ENCODE results near the gene EIF3J. TPM values are rescaled to one million over a fixed set of nuclear protein-coding genes. Genes with fewer than 3 reads are reported as not detected.

The EIF3J gene
- total and polyA plus RNA-seq, 2 experiments from 2014 or later: 33.9 to 46.4 TPM

DNA sequence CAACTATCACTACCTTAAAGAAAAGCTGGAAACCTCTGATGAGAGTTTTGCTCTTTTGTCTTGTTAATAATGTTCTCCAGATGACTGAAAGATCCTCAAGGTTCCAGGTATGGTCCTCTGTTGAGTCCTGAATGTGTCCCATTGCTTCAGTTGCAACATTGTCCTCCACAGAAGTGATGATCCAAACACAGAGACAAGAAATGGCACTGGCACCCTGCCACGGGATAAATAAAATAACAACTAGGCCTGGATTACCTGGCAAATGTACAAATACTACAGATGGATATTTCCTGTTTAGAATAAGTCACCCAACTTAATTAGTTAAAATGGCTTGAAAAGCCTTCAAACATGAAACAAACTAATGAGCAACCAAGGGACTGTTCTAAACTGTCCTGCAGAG lies 58.3 kb downstream of the EIF3J start:
- Histone ChIP-seq H3K4me1 (ENCODE audit: insufficient read depth) (no peaks in the 10 kb centered on the region), H4K20me1 (ENCODE audit: insufficient read depth, poor library complexity, severe bottlenecking) (no peaks in the 10 kb centered on the region), H3K36me3 (replicated peaks; ENCODE audit: insufficient read depth, low read depth) (peaks cover 2% of the 10 kb centered on the region), H2AFZ (no peak overlapping the region), H3K79me2 (no peaks in the 10 kb centered on the region), H3K27ac (no peak overlapping the region), H3K27me3 (no peaks in the 10 kb centered on the region), H3K9me2 (replicated peaks; ENCODE audit: insufficient read depth) (no peaks in the 10 kb centered on the region), H3K4me3 (no peak overlapping the region), H3K9me3 (ENCODE audit: low read depth) (no peaks in the 10 kb centered on the region), H3K4me2 (no peak overlapping the region)
- 87% methylated on average over 1 of the region's 1 CpG for WGBS (ENCODE audit: low lambda C conversion rate, missing lambda C conversion rate)
- no peak for DNase-seq (ENCODE audit: low spot score)
- TF ChIP-seq EZH2 (IDR thresholded peaks at IDR 0.05; ENCODE audit: borderline replicate concordance) (no peak), EZH2phosphoT487 (IDR thresholded peaks at IDR 0.05; ENCODE audit: low read depth, severe bottlenecking, unreplicated experiment) (no peak)
- TF ChIP-seq, protein P1, sequence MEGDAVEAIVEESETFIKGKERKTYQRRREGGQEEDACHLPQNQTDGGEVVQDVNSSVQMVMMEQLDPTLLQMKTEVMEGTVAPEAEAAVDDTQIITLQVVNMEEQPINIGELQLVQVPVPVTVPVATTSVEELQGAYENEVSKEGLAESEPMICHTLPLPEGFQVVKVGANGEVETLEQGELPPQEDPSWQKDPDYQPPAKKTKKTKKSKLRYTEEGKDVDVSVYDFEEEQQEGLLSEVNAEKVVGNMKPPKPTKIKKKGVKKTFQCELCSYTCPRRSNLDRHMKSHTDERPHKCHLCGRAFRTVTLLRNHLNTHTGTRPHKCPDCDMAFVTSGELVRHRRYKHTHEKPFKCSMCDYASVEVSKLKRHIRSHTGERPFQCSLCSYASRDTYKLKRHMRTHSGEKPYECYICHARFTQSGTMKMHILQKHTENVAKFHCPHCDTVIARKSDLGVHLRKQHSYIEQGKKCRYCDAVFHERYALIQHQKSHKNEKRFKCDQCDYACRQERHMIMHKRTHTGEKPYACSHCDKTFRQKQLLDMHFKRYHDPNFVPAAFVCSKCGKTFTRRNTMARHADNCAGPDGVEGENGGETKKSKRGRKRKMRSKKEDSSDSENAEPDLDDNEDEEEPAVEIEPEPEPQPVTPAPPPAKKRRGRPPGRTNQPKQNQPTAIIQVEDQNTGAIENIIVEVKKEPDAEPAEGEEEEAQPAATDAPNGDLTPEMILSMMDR (IDR thresholded peaks at IDR 0.05; ENCODE audit: poor library complexity): no peak

DNA sequence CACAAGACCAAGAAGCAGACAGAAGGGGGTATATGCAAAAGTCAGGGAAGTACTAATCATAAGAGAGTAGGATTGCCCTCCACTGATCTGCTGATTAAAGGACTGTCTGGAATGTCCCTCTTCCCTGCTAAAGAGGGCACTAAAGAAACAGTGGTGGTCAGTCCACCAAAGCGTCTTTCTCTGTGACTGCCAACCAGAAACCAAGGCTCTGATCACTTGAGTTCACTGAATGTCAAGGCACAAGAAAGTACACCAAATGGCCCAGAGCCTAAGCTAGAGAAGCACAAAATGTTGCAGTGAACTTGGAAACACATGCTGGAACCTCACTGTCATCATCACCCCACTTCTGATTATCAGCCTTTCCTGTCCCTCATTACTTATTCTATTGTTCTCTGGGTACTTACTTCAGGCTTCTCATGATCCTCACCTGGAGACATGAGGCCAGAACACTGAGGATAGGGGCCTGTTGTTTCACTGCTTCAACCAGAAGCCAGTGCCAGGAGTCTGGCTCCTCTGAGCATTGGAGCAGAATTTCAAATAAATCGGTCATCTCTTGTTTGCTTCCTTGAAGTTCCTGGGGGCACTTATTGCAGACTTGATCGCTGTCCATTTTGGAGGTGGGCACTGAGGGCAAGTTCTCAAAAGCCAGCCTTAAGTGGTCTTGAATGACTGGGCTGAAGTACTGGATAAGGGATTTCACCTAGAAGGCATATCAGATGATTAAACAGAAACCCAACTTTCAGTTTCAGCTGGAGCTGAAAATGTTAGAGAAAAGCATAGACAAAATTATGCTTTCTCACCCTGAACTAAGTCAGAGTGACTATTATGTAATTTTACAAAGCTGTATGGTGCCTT lies 58.9 kb downstream of the EIF3J start:
- H3K9me2 ChIP-seq (replicated peaks; ENCODE audit: insufficient read depth): no peaks in the 10 kb centered on the region
- DNase-seq (ENCODE audit: low spot score): no peak
- no peaks in the 10 kb centered on the region for H3K27me3 ChIP-seq
- no peak overlapping the region for H3K4me3 ChIP-seq
- H3K4me1 ChIP-seq (ENCODE audit: insufficient read depth): no peaks in the 10 kb centered on the region
- no peaks in the 10 kb centered on the region for H3K36me3 ChIP-seq (replicated peaks; ENCODE audit: insufficient read depth, low read depth)
- no peaks in the 10 kb centered on the region for H4K20me1 ChIP-seq (ENCODE audit: insufficient read depth, poor library complexity, severe bottlenecking)
- TF ChIP-seq EZH2phosphoT487 (IDR thresholded peaks at IDR 0.05; ENCODE audit: low read depth, severe bottlenecking, unreplicated experiment): no peak
- no peak overlapping the region for H2AFZ ChIP-seq
- H3K27ac ChIP-seq: no peak overlapping the region
- no peaks in the 10 kb centered on the region for H3K9me3 ChIP-seq (ENCODE audit: low read depth)
- H3K79me2 ChIP-seq: no peaks in the 10 kb centered on the region
- whole genome bisulfite sequencing (ENCODE audit: low lambda C conversion rate, missing lambda C conversion rate): 100% methylated on average over 3 of the region's 3 CpGs
- no peak overlapping the region for H3K4me2 ChIP-seq

DNA sequence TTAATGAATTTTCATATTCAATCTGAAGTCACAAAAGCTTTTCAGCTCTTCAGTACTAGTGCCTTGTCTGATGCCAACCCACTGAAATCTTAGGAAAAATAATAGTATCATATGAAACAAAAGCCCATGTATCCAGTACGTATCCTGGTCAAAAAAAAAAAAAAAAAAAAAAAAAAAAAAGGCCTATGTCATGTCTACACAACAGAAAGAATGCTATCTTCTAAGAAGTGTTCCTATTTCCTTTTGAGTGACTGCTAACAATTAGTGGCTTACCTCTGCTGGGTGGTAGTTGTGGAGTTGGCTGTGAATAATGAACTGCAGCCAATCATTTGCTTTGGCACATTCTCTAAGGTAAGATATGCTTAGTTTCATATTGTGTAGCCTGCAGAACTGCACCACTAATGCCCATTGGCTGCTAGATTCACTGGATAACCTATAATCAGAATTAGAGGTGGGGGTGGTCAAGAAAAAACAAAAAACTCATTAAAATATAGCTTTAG lies 59.6 kb downstream of the EIF3J start:
- no peaks in the 10 kb centered on the region for H3K36me3 ChIP-seq (replicated peaks; ENCODE audit: insufficient read depth, low read depth)
- DNase-seq (ENCODE audit: low spot score): no peak
- no peaks in the 10 kb centered on the region for H4K20me1 ChIP-seq (ENCODE audit: insufficient read depth, poor library complexity, severe bottlenecking)
- no peaks in the 10 kb centered on the region for H3K27me3 ChIP-seq
- TF ChIP-seq EZH2phosphoT487 (IDR thresholded peaks at IDR 0.05; ENCODE audit: low read depth, severe bottlenecking, unreplicated experiment) (no peak), EZH2 (IDR thresholded peaks at IDR 0.05; ENCODE audit: borderline replicate concordance) (no peak)
- TF ChIP-seq, protein P1 (IDR thresholded peaks at IDR 0.05; ENCODE audit: poor library complexity): no peak
- H3K27ac ChIP-seq: no peak overlapping the region
- no peak overlapping the region for H2AFZ ChIP-seq
- WGBS (ENCODE audit: low lambda C conversion rate, missing lambda C conversion rate): 100% methylated on average over 1 of the region's 1 CpG
- H3K9me2 ChIP-seq (replicated peaks; ENCODE audit: insufficient read depth): no peaks in the 10 kb centered on the region
- no peaks in the 10 kb centered on the region for H3K9me3 ChIP-seq (ENCODE audit: low read depth)
- H3K79me2 ChIP-seq: no peaks in the 10 kb centered on the region
- no peak overlapping the region for H3K4me2 ChIP-seq
- H3K4me1 ChIP-seq (ENCODE audit: insufficient read depth): no peaks in the 10 kb centered on the region
- no peak overlapping the region for H3K4me3 ChIP-seq

DNA sequence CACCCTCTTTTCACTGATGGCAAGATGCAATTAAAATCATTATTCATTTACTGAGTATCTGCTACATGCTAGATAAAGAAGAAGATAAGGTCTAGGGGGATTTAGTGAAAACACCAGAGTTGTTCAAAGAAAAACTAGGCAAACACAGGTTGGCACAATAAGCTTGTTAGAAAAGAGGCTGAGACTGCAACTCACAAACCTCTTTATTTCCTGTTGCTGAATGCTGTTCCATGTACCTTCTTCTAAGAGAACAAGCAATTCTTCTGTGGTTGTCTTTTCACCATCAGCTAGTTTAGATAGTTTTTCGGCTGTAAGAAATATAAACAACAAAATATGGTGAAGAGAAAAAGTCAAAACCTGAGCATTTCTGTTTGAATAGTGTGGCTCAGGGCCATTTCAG lies 61.1 kb downstream of the EIF3J start:
- no peak overlapping the region for H3K4me3 ChIP-seq
- no peak overlapping the region for H3K4me2 ChIP-seq
- no peak for TF ChIP-seq EZH2 (IDR thresholded peaks at IDR 0.05; ENCODE audit: borderline replicate concordance)
- TF ChIP-seq, protein P1 (IDR thresholded peaks at IDR 0.05; ENCODE audit: poor library complexity): no peak
- H3K4me1 ChIP-seq (ENCODE audit: insufficient read depth): no peaks in the 10 kb centered on the region
- H2AFZ ChIP-seq: no peak overlapping the region
- H3K9me3 ChIP-seq (ENCODE audit: low read depth): no peaks in the 10 kb centered on the region
- 95% methylated on average over 1 of the region's 1 CpG for WGBS (ENCODE audit: low lambda C conversion rate, missing lambda C conversion rate)
- H3K79me2 ChIP-seq: no peaks in the 10 kb centered on the region
- no peak overlapping the region for H3K27ac ChIP-seq
- H3K36me3 ChIP-seq (replicated peaks; ENCODE audit: insufficient read depth, low read depth): no peaks in the 10 kb centered on the region
- no peaks in the 10 kb centered on the region for H3K27me3 ChIP-seq
- DNase-seq (ENCODE audit: low spot score): no peak
- H4K20me1 ChIP-seq (ENCODE audit: insufficient read depth, poor library complexity, severe bottlenecking): no peaks in the 10 kb centered on the region
- H3K9me2 ChIP-seq (replicated peaks; ENCODE audit: insufficient read depth): no peaks in the 10 kb centered on the region
